K562 (cell line): ENCODE measurements around the gene RUVBL1. TPM values are rescaled to one million over a fixed set of nuclear protein-coding genes. Genes with fewer than 3 reads are reported as not detected.
A peak's percentile ranks its signal among the peaks of the same experiment; 100 is the strongest.

Experiments used
- BCOR ChIP-seq: fragments of 450-650 bp; IDR thresholded peaks from 2 replicates; pipeline ENCODE4 v1.6.1; 2016
- CBFB ChIP-seq: sonication (generic); formaldehyde crosslinking; IDR thresholded peaks from 2 replicates; pipeline ENCODE4 v1.4.0; 2020; ENCODE audit warnings: mild to moderate bottlenecking, missing genetic modification reagents
- ERF ChIP-seq: fragments of 450-650 bp; formaldehyde crosslinking; IDR thresholded peaks from 2 replicates; pipeline ENCODE4 v1.4.0; 2020; ENCODE audit warnings: mild to moderate bottlenecking, mixed read lengths
- HDAC1 ChIP-seq, 2 experiments: fragments of 450-650 bp; IDR thresholded peaks; 2 replicates each; pipeline ENCODE4 v1.6.1; 2016 to 2017; ENCODE audit warnings: inconsistent platforms in 1 of 2, mild to moderate bottlenecking in 1 of 2, moderate library complexity in 1 of 2
- KLF13 ChIP-seq: fragments of 450-650 bp; IDR thresholded peaks from 2 replicates; pipeline ENCODE4 v1.6.1; 2016; ENCODE audit warnings: missing genetic modification characterization, low read depth, mild to moderate bottlenecking, missing compliant biosample characterization, moderate library complexity, borderline replicate concordance
- NELFE ChIP-seq: IDR thresholded peaks from 2 replicates; pipeline ENCODE4 v1.6.1; 2011; ENCODE audit warnings: mild to moderate bottlenecking; ENCODE audit not compliant: insufficient read depth, insufficient read length
- PML ChIP-seq: IDR thresholded peaks from 2 replicates; pipeline ENCODE4 v1.6.1; 2012; ENCODE audit warnings: low read length, inconsistent platforms
- ZNF197 ChIP-seq: fragments of 200-800 bp; sonication (Bioruptor generic); IDR thresholded peaks from 2 replicates; pipeline ENCODE4 v1.6.1; 2016; ENCODE audit warnings: low read depth, missing genetic modification characterization, missing compliant biosample characterization
- ZNF24 ChIP-seq: fragments of 450-650 bp; IDR thresholded peaks from 2 replicates; pipeline ENCODE4 v1.6.1; 2016
- ZNF316 ChIP-seq: fragments of 450-650 bp; IDR thresholded peaks from 2 replicates; pipeline ENCODE4 v1.6.1; 2016
- ZNF76 ChIP-seq: fragments of 250-450 bp; sonication (Bioruptor Pico); IDR thresholded peaks from 2 replicates; pipeline ENCODE4 v1.4.0; 2020; ENCODE audit warnings: mild to moderate bottlenecking, moderate library complexity, borderline replicate concordance
- polyA plus RNA-seq, 8 experiments: library from polyadenylated mRNA; depleted of rRNA in 4 of 8; stranded (reverse) in 5 of 8; unstranded in 3 of 8; fragments of >200 nt; fragmentation: Nextera tagmentation in 2 of 8; fragmentation: Illumina TruSeq in 1 of 8; extraction: Ambion mirVana in 2 of 8; extraction: Trizol in 1 of 8; gene quantifications; 2 replicates each; pipeline versions ENCODE4 v1.2.1 to v1.2.3, GENCODE V29; 2011 to 2014; ENCODE audit warnings: inconsistent platforms in 1 of 8, missing spikeins in 1 of 8
- total RNA-seq, 7 experiments: library from RNA; depleted of rRNA in 6 of 7; stranded (reverse); fragments of >200 nt in 6 of 7; fragmentation: Illumina TruSeq in 2 of 7; extraction: Trizol in 2 of 7; gene quantifications; 2 replicates each; pipeline versions ENCODE4 v1.2.1 to v1.2.3, GENCODE V29; 2011 to 2021; ENCODE audit warnings: low replicate concordance in 1 of 7
- TF ChIP-seq, protein P1 (sequence below): fragments of 450-650 bp; IDR thresholded peaks from 2 replicates; pipeline ENCODE4 v1.6.1; 2016; ENCODE audit warnings: borderline replicate concordance
- TF ChIP-seq, protein P2 (sequence below), 2 experiments: fragments of 450-650 bp; IDR thresholded peaks; 2 replicates each; pipeline ENCODE4 v1.6.1; 2018; ENCODE audit warnings: mild to moderate bottlenecking in 2 of 2, low read depth in 1 of 2; ENCODE audit not compliant: partially characterized antibody in 2 of 2
- TF ChIP-seq, protein P3 (sequence below): sonication (generic); formaldehyde crosslinking; IDR thresholded peaks from 2 replicates; pipeline ENCODE4 v1.8.0; 2022; ENCODE audit warnings: mild to moderate bottlenecking, missing genetic modification reagents, borderline replicate concordance

The RUVBL1 gene
- total and polyA plus RNA-seq, 9 of the 15 experiments (the other 6 are each of a cell fraction or from before 2014, with no cell fraction given), result 20.7 to 147 (median 113) TPM

DNA sequence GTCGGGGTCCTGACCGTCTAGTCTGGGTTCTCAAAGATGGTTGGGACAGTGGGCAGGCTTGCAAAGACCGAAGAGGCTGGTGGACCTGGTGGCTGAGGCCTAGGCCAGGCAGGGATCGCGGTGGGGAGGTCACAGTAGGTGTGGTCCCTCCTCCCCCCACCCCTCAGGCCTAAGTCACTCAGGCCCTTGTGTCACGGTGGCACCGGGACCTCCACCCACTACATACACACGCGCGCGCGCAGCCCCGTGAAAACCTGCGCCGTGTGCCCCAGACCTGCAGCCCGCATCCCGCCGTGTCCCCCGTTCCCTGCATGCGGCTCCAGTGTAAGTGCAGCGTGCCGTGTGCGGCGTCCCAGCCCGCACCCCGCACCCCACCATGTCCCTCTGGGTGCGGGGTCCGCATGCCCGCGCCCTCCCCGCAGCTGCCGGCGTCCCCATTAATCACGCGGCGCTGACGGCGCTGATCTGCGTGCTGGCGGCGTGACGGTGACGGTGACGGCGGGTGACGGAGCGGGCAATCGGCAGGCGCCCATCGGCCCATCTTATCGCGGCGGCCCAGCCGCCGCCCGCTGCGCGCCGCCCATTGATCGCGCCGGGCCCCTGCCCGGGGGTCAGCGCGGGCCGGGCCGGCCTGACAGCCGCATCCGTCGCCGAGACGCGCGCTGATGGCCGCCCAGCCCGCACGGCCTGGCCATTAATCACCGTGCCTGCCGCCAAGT is 47.0 kb downstream of the RUVBL1 start (continued):
- TF ChIP-seq ZNF76 (CRISPR knock-in tag) (no peak), CBFB (CRISPR knock-in tag) (0 out of 2 replicates have a peak, but pooled peaks have one; percentile 23), ZNF316 (no peak), BCOR (0 out of 2 replicates have a peak, but pooled peaks have one; percentile 25), KLF13 (no peak; the same call in 1 of the 2 replicates), PML (no peak), HDAC1 (IDR thresholded peaks at IDR 0.05) (0 out of 4 replicates have a peak, but pooled peaks of 1 of the 2 experiments have one; percentile 59), ERF (peak; percentile 46; the same call in 1 of the 2 replicates), ZNF197 (CRISPR knock-in tag) (0 out of 2 replicates have a peak, but pooled peaks have one; percentile 38), ZNF24 (no peak), NELFE (no peak)
- TF ChIP-seq, protein P1, sequence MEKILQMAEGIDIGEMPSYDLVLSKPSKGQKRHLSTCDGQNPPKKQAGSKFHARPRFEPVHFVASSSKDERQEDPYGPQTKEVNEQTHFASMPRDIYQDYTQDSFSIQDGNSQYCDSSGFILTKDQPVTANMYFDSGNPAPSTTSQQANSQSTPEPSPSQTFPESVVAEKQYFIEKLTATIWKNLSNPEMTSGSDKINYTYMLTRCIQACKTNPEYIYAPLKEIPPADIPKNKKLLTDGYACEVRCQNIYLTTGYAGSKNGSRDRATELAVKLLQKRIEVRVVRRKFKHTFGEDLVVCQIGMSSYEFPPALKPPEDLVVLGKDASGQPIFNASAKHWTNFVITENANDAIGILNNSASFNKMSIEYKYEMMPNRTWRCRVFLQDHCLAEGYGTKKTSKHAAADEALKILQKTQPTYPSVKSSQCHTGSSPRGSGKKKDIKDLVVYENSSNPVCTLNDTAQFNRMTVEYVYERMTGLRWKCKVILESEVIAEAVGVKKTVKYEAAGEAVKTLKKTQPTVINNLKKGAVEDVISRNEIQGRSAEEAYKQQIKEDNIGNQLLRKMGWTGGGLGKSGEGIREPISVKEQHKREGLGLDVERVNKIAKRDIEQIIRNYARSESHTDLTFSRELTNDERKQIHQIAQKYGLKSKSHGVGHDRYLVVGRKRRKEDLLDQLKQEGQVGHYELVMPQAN, result peak; percentile 29; the same call in 1 of the 2 replicates
- TF ChIP-seq, protein P2, sequence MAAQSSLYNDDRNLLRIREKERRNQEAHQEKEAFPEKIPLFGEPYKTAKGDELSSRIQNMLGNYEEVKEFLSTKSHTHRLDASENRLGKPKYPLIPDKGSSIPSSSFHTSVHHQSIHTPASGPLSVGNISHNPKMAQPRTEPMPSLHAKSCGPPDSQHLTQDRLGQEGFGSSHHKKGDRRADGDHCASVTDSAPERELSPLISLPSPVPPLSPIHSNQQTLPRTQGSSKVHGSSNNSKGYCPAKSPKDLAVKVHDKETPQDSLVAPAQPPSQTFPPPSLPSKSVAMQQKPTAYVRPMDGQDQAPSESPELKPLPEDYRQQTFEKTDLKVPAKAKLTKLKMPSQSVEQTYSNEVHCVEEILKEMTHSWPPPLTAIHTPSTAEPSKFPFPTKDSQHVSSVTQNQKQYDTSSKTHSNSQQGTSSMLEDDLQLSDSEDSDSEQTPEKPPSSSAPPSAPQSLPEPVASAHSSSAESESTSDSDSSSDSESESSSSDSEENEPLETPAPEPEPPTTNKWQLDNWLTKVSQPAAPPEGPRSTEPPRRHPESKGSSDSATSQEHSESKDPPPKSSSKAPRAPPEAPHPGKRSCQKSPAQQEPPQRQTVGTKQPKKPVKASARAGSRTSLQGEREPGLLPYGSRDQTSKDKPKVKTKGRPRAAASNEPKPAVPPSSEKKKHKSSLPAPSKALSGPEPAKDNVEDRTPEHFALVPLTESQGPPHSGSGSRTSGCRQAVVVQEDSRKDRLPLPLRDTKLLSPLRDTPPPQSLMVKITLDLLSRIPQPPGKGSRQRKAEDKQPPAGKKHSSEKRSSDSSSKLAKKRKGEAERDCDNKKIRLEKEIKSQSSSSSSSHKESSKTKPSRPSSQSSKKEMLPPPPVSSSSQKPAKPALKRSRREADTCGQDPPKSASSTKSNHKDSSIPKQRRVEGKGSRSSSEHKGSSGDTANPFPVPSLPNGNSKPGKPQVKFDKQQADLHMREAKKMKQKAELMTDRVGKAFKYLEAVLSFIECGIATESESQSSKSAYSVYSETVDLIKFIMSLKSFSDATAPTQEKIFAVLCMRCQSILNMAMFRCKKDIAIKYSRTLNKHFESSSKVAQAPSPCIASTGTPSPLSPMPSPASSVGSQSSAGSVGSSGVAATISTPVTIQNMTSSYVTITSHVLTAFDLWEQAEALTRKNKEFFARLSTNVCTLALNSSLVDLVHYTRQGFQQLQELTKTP (IDR thresholded peaks at IDR 0.05; ENCODE audit: low read depth in 1 of 2, partially characterized antibody in 2 of 2), result no peak
- TF ChIP-seq, protein P3, sequence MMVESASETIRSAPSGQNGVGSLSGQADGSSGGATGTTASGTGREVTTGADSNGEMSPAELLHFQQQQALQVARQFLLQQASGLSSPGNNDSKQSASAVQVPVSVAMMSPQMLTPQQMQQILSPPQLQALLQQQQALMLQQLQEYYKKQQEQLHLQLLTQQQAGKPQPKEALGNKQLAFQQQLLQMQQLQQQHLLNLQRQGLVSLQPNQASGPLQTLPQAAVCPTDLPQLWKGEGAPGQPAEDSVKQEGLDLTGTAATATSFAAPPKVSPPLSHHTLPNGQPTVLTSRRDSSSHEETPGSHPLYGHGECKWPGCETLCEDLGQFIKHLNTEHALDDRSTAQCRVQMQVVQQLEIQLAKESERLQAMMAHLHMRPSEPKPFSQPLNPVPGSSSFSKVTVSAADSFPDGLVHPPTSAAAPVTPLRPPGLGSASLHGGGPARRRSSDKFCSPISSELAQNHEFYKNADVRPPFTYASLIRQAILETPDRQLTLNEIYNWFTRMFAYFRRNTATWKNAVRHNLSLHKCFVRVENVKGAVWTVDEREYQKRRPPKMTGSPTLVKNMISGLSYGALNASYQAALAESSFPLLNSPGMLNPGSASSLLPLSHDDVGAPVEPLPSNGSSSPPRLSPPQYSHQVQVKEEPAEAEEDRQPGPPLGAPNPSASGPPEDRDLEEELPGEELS, result no peak
